Activated T-helper 1 cell treated with Interleukin-2 at 50 U/mL for 16 hours (primary cell): ENCODE measurements around the gene LUC7L3.

Experiments
- DNase-seq: peaks from one replicate; pipeline ENCODE4 v3.0.0-alpha.2; 2020; ENCODE audit warnings: low read depth

LUC7L3 gene

DNA sequence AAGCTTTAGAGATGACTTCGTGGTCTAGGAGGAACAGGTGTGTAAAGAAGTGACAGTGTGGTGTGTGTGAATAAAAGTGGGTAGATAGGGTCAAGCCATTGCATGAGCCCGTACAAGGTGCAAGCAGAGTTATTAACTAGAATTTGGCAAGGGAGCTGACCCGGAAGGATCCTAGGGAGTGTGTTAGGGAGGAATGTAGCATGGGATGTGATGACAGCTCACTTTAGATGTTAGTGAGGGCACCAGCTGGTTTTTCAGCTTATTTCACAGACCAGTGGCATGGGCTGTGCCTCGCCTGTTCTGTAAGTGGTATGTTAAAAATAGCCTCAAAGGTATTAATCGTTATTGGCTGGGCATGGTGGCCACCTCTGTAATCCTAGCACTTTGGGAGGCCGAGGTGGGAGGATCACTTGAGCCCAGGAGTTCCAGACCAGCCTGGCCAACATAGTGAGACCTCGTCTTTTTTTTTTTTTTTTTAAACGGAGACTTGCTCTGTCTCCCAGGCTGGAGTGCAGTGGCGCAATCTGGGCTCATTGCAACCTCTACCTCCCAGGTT, 39.7 kb downstream of the LUC7L3 start:
- no peak for DNase-seq

DNA sequence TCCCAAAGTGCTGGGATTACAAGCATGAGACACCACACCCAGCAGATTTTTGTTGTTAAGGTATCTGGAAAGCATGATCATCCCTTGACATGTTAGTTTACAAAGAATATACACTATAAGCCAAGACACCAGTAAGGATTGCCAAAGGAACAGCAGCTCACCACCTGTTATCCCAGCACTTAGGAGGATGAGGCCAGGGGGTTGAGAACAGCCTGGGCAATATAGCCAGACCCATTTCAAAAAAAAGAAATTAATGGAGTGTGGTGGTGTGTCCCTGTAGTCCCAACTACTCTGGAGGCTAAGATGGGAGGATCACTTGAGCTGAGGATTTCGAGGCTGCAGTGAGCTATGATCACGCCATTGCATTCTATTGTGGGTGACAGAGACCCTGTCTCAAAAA, 42.8 kb downstream of the LUC7L3 start:
- DNase-seq, result no peak

DNA sequence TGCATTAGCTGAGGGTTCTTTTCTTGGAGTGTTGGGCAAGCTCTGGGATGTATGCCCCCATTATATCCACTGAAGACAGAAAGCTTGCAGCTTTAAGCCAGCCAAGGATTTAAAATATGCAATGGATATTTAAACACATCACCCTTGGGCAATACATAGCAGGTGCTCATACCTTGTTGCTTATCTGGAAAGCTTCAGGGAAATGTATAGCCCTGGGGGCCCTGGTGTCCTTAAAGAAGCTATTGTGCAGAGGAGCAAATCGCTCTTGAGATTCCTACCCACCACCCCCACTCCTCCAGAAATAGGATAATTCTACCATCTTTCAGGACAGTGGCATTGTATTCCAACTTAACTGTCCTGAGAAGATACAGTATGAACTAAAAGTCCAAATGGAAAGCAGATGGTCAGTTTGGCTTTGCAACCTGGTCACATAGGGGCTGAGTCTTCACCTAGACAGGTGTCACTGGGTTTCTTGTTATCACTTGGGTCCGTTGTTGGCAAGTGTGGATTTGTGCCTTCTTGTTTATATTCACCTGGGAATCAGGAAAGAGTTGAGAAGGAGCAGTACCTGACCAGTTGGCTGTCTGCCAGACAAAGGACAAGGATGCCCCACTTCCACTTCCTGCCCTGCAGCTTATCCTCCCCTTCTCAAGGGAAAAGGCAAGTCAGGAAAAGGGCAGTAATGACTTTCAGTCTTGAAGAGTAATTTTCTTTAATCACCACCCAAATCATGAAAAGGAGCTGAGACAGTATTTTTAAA, 44.5 kb downstream of the LUC7L3 start:
- DNase-seq, result no peak

DNA sequence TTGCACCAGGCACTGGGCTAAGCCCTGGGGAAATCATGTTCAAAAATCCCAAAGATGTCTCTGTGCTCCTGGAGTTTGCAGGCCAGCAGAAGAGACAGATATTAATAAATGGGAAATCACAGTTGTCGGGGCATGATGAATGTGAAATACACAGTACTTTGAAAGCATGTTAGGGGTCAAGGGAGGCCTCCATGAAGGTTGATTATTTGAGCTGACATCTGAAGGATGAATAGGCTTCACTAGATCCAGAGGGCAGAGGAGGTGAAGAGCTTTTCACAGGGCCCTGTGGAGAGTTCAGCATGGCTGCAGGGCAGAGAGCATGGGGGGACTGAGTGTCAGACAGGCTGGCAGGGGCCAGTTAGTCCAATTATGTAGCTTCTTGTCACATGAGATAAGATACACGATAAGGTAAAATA, 45.3 kb downstream of the LUC7L3 start:
- DNase-seq, result no peak

DNA sequence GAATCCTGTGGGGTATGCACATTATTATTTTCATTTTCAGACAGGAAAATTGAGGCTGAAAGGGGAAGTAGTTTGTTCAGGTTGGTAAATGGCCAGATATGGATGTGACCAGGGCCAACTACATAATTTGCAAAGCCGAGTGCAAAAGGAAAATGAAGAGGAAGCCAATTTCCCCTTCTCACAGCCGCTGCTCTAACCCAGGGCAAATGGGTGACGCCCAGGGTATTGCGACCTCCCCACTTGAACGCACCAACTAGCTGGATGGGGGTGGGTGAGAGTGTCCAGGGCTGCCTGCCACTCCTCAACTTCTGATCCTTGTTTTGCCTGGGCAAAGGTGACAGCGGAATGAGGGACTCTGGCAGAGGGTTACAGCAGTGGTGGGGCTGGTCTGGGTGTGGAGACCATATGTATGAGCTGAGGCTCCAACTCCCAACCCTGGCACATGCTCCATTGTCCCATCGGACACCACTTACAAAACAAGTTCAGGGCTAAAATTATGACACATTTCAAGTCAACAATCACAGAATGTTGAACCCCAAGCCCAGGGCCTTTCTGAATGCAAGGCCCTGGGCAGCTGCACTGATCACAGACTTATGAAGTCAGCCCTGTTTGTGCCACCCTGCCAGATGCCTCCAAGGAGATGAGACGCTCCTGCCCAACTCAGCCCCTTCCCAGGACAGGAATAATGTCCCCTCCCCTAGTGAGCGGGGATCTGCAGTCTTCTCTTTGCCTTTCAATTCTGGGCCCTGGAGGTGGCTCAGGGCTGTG, 46.2 kb downstream of the LUC7L3 start:
- DNase-seq, result no peak

DNA sequence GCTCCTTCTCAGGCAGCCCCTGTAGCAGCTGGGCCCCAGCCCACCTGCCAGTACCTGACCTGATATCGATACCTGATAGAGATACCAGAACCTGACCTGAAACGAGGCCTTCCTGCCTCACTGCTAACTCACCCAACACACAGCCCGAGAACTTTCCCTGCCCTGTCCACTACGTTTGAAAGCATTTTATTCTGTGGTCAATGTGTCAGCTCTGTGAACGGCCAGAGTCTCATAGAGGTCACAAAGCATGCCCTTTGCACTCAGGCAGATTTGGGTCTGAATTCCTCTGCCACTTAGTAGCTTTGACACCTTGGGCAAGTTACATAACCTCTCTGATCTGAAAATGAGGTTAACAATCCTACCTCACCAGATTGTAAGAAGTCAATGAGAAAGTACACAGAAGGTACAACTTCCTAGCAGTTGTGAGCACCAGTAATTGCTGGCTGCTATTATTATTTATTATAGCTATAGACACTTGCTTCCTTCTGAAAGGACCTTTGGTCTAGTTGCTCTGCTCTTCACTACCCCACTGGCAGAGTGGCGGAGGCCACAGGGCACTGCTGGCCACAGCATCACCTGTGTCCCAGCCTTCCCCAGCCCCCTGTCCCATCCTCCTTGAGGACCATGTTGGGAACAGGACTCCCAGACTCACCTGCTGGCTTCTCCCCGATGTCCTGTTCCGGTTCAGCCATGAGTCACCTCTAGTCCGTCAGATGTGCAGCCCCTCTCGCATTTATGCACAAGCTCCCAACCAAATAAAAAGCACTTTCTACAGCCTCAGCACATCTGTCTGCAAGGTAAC, 47.0 kb downstream of the LUC7L3 start:
- no peak for DNase-seq

DNA sequence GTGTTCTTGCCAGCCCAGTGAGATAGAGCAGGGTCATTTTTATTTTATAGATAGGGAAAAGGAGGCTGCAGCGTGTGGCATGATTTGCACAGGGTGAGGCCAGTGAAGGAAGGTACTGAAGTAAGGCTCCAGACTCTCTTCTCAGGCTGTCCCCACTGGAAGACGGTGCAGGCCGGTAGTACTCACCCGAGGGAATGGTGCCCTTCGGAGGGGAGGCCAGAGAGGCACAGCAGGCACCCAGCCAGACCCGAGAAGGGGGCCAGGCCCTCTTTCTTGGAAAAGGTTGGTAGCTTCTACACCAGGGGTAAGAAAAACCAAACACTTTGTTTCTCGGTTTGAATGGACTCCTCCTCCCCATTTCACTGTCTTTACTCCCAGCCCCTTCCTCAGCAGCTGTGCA, 47.6 kb downstream of the LUC7L3 start:
- no peak for DNase-seq

DNA sequence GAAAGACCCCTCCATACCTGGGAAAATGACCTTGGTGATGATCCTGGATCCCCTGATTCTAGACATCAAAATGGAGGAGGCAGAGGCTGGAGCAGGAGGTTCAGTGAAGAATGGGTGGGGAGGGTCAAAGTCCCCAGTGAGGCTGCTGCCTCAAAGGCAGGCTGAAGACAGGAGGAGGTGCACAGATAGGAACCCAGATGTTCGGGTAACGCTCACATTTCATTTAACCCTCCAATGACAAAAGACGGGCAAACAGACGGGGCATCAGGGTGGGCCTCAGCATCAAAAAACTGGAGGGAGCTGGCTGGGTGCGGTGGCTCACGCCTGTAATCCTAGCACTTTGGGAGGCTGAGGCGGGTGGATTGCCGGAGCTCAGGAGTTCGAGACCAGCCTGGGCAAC, 48.0 kb downstream of the LUC7L3 start, which contains the start of gene ANKRD40CL:
Gene ANKRD40CL, minus strand, starts transcription at position 73 of the 400 bp plus-strand sequence. CDS start 605 bp downstream, outside the sequence.
- no peak for DNase-seq

DNA sequence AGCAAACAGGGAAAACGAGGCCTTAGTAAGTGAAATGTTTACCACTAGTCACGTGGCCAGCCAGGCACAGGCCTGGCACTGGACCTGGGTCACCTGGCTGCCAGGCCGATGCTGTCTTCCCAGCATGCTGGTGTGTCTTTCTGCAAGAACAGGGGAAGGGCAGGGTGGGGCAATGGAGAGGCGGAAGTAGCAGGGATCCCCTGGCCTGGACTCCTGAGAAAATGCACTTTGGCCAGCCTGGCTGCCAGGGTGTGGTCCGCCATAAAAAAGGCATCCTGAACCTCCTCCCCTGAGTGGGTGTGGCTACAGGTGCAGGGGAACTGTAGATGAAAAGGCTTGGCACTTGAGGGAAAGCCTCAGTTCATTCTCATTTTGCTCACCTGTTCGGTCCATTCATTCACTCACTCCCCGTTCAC, 49.0 kb downstream of the LUC7L3 start:
- DNase-seq, result no peak

DNA sequence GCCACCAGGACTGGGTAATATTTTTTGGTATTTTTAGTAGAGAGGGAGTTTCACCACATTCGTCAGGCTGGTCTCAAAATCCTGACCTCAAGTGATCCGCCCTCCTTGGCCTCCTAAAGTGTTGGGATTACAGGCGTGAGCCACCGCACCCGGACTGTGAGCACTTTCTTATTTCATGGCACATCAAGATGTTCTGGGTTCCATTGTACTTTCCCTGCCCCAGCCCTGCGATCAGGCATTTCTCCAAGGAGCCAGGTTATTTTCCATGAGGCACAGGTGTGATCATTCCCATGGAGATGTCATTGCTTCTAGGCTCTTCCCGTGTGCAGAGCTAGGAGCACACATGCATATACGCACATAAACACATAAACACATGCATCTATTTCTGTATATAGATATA, 50.5 kb downstream of the LUC7L3 start:
- no peak for DNase-seq

DNA sequence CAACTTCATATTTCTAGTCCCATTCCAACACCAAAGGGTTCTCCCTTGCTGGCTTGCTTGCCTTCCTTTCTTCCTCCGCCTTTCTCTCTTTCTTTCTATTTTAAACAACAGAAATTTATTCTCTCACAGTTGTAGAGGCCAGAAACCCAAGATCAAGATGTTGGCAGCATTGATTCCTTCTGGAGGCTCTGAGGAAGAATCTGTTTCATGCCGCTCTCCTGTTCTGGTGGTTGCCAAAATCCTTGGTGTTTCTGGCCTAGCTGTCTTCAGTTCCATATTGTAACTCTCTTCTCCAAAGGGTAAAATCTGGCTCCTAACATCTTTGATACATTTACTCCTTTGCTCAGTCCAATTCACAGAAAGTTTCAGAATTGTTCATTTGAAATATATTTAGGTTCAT, 50.9 kb downstream of the LUC7L3 start:
- DNase-seq, result no peak

DNA sequence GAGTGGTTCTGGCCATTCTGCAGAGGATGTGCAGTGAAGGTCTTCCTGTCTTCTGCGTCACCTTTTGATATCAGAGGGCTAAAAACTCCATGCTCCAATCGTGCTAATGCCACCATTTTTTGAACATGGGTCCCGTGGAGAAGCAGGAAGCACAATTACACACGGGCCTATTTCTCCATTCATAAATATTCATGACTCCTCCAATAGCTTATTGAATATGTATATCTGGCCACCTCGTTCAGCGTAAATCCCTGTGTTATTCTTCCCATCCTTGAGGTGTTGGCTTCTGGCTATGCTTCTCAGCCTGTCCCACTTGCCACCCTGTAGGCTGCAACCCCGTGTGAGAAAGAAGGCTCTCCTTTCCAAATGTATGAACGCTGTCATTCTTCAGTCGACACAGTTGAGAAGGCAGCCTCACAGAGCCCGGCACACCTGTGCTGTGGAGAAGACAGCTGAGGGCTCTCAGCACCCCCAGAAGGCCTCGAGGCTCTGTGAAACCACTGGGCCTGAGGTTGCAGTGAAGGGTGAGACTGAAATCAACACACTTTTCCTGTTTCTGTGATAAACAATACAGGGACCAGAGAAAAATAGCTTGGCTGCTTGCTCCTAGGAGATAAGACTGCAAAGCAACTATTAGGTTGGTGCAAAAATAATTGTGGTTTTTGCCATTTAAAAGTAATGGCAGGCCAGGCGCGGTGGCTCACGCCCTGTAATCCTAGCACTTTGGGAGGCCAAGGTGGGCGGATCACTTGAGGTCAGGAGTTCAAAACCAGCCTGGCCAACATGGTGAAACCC, 52.8 kb downstream of the LUC7L3 start:
- no peak for DNase-seq

DNA sequence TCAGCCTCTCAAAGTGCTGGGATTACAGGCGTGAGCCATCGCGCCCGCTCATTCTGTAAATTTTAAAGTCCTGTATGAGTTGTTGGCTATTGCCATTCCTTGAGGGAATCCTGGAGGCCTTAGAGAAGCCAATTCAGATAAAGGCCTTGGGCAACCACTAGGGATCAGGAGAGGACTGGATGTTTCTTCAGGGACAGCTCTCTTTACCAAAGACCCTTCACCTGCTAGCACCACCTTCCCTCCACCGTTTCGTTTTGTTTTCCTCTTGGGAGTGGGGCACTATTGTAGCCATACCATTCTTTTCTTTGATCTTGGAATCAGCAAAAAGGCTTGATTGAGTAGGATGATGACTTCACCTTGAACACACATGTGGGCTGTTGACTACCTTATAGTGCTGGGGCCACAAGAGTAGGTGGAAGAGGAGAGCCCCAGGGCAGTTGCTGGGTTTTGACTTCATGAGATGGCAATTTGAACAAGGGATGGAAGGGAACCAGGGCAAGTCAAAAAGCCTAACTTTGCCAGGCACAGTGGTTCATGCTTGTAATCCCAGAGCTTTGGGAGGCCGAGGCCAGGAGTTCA, 54.9 kb downstream of the LUC7L3 start:
- DNase-seq, result no peak

DNA sequence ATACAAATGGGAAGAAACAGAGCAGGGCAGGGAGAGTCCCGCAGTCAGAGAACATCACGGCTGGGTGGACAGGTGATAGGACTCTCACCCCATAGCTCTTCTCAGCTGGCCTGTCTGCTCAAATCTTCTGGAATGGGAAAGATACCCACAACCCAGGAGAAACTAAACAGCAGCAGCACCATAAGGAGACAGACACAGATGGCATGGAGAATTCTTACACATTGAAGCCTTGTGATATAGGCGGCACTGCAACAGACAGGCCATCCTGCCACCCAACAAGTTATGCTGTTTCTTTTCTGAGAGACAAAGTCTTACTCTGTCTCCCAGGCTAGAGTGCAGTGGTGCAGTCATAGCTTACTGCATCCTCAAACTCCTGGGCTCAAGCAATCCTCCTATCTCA, 56.5 kb downstream of the LUC7L3 start:
- no peak for DNase-seq

DNA sequence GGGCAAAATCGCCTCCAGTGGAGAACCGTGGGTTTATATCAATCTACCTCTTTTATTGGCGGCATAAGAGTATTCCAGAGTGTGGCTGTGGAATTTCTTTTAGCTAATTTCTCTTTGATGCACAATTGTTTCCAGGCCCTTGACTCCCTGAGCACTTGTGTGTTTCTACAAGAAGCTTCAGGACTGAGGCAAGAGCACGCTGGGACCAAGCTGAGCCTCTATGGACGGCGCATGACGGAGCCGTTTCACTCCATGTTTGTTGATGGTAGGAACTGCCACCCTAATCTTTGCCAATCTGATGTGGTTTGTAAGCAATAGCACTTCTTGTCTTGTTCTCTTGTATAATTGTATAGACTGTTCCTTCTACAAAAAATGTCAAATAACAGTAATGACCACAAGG, 59.1 kb downstream of the LUC7L3 start:
- DNase-seq, result no peak

DNA sequence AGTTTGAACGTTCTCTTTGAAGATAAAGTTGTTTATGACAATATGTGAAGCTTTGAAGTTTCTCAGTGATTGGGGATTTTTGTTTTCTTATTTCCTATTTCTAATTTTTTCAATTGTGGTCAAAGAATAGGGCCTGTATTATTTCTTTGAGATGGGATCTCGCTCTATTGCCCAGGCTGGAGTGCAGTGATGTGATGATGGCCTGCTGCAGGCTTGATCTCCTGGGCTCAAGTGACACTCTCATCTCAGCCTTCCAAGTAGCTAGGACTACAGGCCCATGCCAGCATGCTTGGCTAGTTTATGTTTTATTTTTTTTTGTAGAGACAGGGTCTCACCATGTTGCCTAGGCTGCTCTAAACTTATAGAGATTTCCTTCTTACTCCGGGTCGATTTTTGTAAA, 59.6 kb downstream of the LUC7L3 start:
- no peak for DNase-seq

DNA sequence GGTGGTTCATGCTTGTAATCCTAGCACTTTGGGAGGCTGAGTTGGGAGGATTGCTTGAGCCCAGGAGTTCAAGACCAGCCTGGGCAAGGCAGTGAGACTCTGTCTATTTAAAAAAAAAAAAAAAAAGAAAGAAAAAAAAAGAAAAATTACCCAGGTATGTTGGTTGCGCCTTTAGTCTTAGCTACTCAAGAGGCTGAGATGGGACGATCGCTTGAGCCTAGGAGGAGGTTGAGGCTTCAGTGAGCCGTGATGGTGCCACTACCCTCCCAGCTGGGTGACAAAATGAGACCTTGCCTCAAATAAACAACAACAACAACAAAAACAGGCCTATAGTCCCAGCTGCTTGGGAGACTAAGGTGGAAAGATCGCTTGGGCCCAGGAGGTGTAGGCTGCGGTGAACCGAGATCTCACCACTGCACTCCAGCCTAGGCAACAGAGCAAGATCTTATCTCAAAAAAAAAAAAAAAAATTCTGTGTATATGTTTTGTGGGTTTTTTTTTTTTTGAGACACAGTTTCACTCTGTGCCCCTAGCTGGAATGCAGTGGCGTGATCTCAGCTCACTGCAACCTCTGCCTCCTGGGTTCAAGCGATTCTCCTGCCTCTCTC, 60.4 kb downstream of the LUC7L3 start:
- DNase-seq, result peak; percentile 24

DNA sequence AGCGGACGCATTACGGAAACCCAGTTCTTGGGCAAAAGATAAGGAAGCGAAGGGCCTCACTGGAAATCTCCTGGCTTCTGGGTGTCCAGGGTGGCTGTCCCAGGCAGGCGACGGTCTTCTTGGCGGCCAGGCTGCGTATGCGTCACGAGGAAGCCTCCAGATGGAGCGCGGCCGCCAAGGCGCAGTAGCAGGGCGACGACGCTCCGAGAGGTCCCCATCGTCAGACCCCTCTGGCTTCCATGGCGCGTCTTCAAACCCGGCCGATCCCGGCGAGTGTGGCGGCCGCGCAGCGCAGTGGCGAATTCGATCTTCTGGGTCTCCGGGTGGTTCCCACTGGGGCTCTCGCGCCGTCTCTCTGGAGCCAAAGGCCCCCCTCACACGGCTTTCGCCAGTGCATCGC, 61.8 kb downstream of the LUC7L3 start:
- no peak for DNase-seq

DNA sequence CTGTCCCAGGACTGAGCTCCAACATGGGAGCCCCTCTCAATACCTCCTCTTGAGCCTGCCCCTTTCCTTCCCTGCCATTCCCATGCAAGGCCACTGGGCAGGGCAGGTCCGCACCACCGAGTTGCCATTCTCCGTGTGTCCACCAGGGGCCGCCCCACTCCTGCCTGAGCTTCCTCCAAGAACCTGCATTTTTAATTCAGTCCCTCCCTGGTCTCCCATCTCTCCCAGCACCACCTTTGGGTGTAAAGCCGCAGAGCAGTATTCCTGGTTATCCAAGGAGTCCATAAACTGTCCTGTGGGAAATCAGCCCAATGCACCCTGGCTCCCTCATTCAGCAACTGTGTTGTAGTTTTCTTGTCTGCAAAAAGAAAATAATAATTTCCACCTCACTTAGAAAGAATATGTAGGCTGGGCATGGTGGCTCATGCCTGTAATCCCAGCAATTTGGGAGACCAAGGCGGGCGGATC, 63.8 kb downstream of the LUC7L3 start:
- DNase-seq, result peak; percentile 57

DNA sequence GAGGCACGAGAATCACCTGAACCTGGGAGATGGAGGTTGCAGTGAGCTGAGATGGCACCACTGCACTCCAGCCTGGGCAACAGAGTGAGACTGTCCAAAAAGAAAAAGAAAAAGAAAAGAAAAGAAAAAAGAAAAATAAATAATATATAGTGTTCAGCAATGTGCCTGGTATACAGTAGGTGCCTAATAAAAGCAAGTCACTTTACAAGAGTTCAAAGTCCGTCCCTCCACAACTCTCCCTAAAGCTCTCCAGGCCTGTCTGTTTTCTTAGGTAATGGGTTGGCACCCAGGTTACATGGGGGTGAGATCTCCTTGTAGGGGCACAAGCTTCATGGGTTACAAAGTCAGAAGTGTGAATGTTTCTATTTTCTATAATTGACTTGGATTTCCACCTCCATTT, 64.5 kb downstream of the LUC7L3 start:
- no peak for DNase-seq

DNA sequence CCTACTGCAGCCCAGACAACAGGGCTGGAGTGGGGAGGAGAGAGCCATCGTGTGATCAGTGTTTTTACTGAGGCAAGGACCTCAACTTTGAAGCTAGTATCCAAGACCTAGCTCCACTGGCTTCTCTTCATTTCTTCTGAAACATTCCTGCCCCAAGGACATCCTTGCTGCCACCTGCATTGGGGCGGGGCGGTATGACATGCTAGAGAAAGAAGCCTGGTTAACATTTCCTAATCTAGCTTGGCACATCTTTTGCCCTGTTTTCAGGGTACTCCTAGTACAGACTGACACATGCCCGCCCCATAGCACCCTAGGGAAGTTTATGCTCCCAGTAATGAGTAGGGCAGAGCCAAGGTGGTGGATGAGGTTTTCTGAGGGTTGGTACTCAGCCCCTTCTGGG, 65.7 kb downstream of the LUC7L3 start:
- DNase-seq, result no peak
